HG02588 (cell line): ENCODE measurements around the gene DLG3.

Source experiments
- ATAC-seq: cut with Tn5 transposase; IDR thresholded peaks from one replicate; pipeline ENCODE4 v1.9.1; 2021; ENCODE audit warnings: mild to moderate bottlenecking, moderate library complexity; ENCODE audit not compliant: unreplicated experiment

Gene DLG3

GRCh38 chrX:70476166-70476933, 31.7 kb downstream of the DLG3 start:
- ATAC-seq, result no peak

GRCh38 chrX:70476934-70477733, 32.5 kb downstream of the DLG3 start:
- ATAC-seq, result no peak

DNA sequence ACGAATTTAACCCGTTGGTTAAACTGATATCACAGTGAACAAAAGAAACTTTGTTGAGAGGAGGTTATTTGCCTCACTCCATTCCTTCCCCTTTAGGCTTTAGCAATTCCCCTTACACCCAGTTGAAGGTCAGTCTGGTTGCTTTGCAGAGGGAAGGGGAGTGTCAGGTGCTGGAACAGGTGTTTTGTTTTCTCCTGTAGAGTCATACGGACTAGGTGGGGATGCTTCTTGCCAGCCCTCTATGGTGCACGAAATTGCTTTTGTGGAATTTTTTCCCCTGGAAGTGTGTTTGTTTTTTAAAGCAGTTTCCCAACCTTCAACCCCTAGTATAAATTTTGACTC, 33.1 kb downstream of the DLG3 start:
- no peak for ATAC-seq

DNA sequence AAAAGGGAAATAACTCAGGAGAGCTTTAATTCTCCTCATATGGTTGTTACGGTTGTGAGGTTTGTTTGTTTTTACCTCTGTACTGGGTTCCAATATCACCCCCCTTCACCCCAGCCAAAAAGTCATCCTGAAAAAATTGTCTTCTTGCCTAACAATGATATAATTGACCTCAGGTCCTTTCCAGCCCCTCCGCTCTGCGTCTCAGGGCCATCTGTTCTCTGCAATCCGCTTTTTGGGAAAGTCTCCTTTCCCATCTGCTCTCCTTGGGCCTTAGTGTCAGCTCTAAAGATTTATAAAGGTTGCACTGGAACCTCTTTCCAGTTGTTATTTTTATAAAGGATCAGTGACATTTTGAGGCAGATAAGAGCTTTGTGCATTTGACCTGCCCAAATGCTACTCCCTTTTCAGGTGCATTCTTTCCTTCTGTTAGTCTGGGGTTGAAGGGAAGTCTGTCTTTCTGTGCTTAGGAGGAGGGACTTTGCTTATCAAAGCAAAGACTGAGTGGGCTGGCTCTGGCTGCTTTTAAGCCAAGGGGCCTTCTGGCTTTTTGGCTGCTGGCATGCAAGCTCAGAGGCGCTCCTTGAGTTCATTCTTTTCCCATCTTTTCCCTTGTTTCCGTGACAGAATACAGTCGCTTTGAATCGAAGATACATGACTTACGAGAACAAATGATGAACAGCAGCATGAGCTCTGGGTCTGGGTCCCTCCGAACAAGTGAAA, 34.1 kb downstream of the DLG3 start:
- no peak for ATAC-seq

- ATAC-seq, result no peak
Measured at GRCh38 chrX:70479247-70479921, 34.7 kb downstream of the DLG3 start.

DNA sequence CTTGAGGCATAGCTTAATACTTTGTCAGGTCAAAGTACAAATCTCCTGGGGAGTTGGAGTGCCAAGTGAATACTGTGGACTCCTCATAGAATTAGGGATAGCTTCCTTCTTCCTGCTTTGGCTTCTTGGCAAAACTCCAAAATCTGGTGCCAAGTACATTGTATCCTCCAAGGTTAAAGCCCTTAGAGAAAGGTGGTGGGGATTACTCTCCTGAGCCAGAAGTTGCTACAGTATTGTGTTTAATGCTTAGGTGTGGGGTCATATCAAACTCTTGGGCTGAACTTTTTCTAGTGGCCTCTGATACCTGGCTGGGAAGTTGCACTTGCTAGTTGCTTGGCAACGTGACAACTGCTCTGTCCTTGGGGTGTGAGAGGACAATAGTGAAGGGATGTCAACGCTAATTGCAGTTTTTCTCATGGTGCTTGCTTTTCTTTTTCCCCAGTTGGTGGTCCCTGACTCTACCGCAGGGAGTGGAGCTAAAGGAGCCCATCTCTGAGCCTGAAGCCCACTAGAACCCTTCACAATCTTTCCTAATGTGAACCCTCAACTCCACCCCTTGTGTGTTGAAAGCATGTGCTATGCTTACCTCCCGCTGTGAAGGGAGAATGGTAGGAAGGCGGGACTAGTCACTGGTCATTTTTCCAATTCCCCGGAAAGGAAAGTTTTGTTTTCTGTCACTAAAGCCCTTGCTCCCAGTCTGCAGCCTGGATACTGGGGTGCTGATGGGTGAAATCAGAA, 35.5 kb downstream of the DLG3 start:
- ATAC-seq, result no peak

DNA sequence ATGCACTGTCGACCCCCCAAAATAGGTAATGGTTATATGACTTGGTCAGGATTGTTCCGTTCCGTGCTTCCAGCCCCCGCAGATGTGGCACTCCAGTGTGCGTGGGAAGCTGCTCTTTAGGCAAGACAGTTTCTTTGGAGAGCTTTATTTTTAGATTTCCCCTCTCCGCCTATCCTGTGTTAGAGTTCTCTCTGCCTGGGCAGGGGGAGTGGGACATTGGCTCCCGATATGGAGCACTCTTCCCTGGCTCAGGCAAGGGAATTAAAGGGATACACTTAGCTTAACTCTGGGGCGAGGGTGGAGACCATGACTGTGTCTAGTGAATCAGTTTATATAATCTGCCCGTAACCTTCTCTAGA, 36.0 kb downstream of the DLG3 start:
- ATAC-seq, result no peak

- no peak for ATAC-seq
Measured at GRCh38 chrX:70481471-70482270, 37.0 kb downstream of the DLG3 start.

GRCh38 chrX:70482300-70482699, 37.7 kb downstream of the DLG3 start:
- ATAC-seq, result no peak

GRCh38 chrX:70485466-70485865, 40.8 kb downstream of the DLG3 start:
- no peak for ATAC-seq

- ATAC-seq, result no peak
Measured at GRCh38 chrX:70488856-70489255, 44.2 kb downstream of the DLG3 start.

GRCh38 chrX:70494441-70494840, 49.8 kb downstream of the DLG3 start:
- ATAC-seq, result no peak

GRCh38 chrX:70496491-70496890, 51.9 kb downstream of the DLG3 start:
- ATAC-seq, result no peak

- no peak for ATAC-seq
Measured at GRCh38 chrX:70497026-70497425, 52.4 kb downstream of the DLG3 start.

- ATAC-seq, result no peak
Measured at GRCh38 chrX:70498129-70498528, 53.5 kb downstream of the DLG3 start.

DNA sequence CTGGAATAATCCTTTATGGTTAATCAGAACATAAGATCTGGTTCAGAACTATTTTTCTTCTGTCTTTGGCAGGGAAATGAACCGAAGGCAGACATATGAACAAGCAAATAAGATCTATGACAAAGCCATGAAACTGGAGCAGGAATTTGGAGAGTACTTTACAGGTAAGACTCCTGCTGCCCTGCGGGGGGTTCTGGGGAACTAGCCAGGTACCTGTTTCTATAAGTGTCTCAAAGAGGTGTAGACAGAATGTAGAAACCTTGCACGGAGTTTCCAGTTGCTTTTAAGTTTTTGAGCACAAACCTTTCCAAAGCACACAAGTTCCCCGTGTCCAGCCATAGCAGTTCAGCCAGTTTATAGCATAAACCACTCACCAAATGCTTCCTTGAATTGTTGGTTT, 56.2 kb downstream of the DLG3 start:
- no peak for ATAC-seq

DNA sequence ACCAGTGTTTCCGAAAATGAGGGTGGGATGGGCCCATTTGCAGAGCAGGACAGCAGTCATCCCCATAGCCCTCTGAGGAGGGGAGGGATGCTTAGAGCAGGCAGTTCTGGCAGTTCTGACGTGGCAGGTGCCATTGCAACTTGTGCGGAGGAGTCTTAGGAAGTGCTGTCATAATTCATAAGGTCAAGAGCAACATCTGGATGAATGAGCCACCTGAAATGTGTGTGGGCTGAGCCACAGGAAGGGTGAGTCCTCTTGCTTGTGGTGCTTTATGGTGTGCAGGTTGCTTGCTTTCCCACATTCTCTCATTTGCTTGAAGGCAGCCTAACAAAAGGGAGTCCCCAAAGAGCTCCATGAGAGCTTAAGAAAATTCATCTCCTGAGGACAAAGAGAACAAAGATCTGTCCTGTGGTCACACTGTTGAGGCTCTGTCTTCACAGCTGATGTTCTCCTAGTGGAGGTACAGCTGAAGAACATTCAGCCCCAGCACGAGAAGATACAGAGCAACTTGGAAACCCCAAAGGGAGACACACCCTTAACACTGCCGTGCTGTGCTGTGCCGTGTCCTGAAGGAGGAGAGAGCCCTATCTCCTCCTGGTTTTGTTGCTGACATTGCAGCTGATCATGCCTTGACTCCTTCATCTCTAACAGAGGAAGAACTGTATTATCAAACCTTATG, 60.3 kb downstream of the DLG3 start:
- no peak for ATAC-seq

DNA sequence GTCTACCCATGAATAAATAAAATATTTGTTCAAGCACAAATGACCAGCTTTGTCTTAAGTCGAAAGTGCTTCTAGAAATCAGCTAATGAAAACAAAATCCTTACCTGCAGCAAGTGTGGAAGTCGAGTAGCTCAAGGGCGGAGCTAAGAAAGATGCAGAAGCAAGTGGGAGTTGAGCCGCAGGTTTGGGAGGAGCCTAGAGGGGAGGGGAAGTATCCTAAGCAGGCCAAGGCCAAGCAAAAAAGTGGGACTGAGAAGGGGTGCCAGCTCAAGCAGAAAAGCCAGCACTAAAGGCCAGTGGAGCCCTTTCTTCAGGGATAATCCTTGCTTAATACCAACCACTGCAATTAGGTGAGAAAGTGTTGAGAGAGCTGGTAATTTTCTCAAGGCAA, 60.8 kb downstream of the DLG3 start:
- ATAC-seq, result no peak

- ATAC-seq, result no peak
Measured at GRCh38 chrX:70508296-70508911, 63.8 kb downstream of the DLG3 start.
